ENCODE data around the gene KIF5A.
"Not testable (repeated sequence)": the region's sequence is repeated elsewhere in the genome, so short reads cannot be mapped to it uniquely, and the experiment has no call there.

Gene KIF5A

GRCh38 chr12:57577981-57578758 lies 28.3 kb downstream of the KIF5A start:
- no peaks in the 10 kb centered on the region for H3K27me3 Mint-ChIP-seq
- H3K4me1 Mint-ChIP-seq = peaks cover 3% of the 10 kb centered on the region
- no peaks in the 10 kb centered on the region for H3K9me3 Mint-ChIP-seq
- ATAC-seq (no peak), DNase-seq (no peak)
- H3K27ac Mint-ChIP-seq = no peak overlapping the region
- no peak overlapping the region for H3K4me3 Mint-ChIP-seq

GRCh38 chr12:57579011-57579410 lies 29.2 kb downstream of the KIF5A start:
- no peak for ATAC-seq
- Mint-ChIP-seq H3K4me1 (peaks cover 6% of the 10 kb centered on the region), H3K4me3 (no peak overlapping the region), H3K27ac (peak overlapping the region in 1 of 2 donors; percentile 43), H3K9me3 (no peaks in the 10 kb centered on the region), H3K27me3 (no peaks in the 10 kb centered on the region)
- no peak for DNase-seq

GRCh38 chr12:57579677-57580465 lies 30.0 kb downstream of the KIF5A start:
- Mint-ChIP-seq H3K4me3 (no peak overlapping the region), H3K4me1 (peaks cover 6% of the 10 kb centered on the region)

GRCh38 chr12:57580466-57580795 lies 30.6 kb downstream of the KIF5A start:
- H3K4me1 Mint-ChIP-seq = peaks cover 6% of the 10 kb centered on the region
- no peaks in the 10 kb centered on the region for H3K27me3 Mint-ChIP-seq
- no peak overlapping the region for H3K27ac Mint-ChIP-seq
- DNase-seq (no peak), ATAC-seq (no peak)
- H3K9me3 Mint-ChIP-seq = no peaks in the 10 kb centered on the region
- no peak overlapping the region for H3K4me3 Mint-ChIP-seq

More at GRCh38 chr12:57579677-57580465, 30.0 kb downstream of the KIF5A start:
- DNase-seq (no peak), ATAC-seq (no peak)
- no peak overlapping the region for H3K27ac Mint-ChIP-seq
- no peaks in the 10 kb centered on the region for H3K27me3 Mint-ChIP-seq
- no peaks in the 10 kb centered on the region for H3K9me3 Mint-ChIP-seq

GRCh38 chr12:57581802-57582201 lies 32.0 kb downstream of the KIF5A start:
- Mint-ChIP-seq H3K4me1 (peaks cover 6% of the 10 kb centered on the region), H3K4me3 (no peak overlapping the region), H3K27me3 (no peaks in the 10 kb centered on the region), H3K27ac (no peak overlapping the region), H3K9me3 (no peaks in the 10 kb centered on the region)
- ATAC-seq (no peak), DNase-seq (no peak)

GRCh38 chr12:57582440-57582839 lies 32.6 kb downstream of the KIF5A start:
- DNase-seq (no peak), ATAC-seq (no peak)
- H3K4me3 Mint-ChIP-seq = no peak overlapping the region
- peak overlapping the region in 1 of 2 donors; percentile 9 for H3K27ac Mint-ChIP-seq
- peaks cover 6% of the 10 kb centered on the region for H3K4me1 Mint-ChIP-seq
- H3K27me3 Mint-ChIP-seq = no peaks in the 10 kb centered on the region
- H3K9me3 Mint-ChIP-seq = no peaks in the 10 kb centered on the region

- Mint-ChIP-seq H3K27ac (no peak overlapping the region), H3K4me1 (peaks cover 6% of the 10 kb centered on the region), H3K4me3 (no peak overlapping the region), H3K27me3 (no peaks in the 10 kb centered on the region), H3K9me3 (no peaks in the 10 kb centered on the region)
- DNase-seq (peak; percentile 72 to 81), ATAC-seq (peak; percentile 99)
Observed at GRCh38 chr12:57583008-57583831, 33.4 kb downstream of the KIF5A start.

- no peak overlapping the region for H3K4me3 Mint-ChIP-seq
- ATAC-seq = no peak
- H3K4me1 Mint-ChIP-seq = peaks cover 6% of the 10 kb centered on the region
- no peak overlapping the region for H3K27ac Mint-ChIP-seq
- H3K27me3 Mint-ChIP-seq = no peaks in the 10 kb centered on the region
- no peak for DNase-seq
- no peaks in the 10 kb centered on the region for H3K9me3 Mint-ChIP-seq
Observed at GRCh38 chr12:57584050-57584449, 34.2 kb downstream of the KIF5A start.

- Mint-ChIP-seq H3K4me3 (no peak overlapping the region), H3K27me3 (no peaks in the 10 kb centered on the region), H3K9me3 (no peaks in the 10 kb centered on the region), H3K4me1 (peaks cover 6% of the 10 kb centered on the region), H3K27ac (no peak overlapping the region)
- no peak for ATAC-seq
- DNase-seq = no peak
Observed at GRCh38 chr12:57584690-57585089, 34.8 kb downstream of the KIF5A start.

- ATAC-seq (no peak), DNase-seq (no peak)
- H3K27ac Mint-ChIP-seq = no peak overlapping the region
- peaks cover 7% of the 10 kb centered on the region for H3K4me1 Mint-ChIP-seq
- H3K27me3 Mint-ChIP-seq = no peaks in the 10 kb centered on the region
- no peaks in the 10 kb centered on the region for H3K9me3 Mint-ChIP-seq
- H3K4me3 Mint-ChIP-seq = no peak overlapping the region
Observed at GRCh38 chr12:57585156-57585555, 35.3 kb downstream of the KIF5A start.

GRCh38 chr12:57586128-57586527 lies 36.3 kb downstream of the KIF5A start:
- ATAC-seq (no peak), DNase-seq (no peak)
- H3K27me3 Mint-ChIP-seq = no peaks in the 10 kb centered on the region
- no peak overlapping the region for H3K27ac Mint-ChIP-seq
- no peaks in the 10 kb centered on the region for H3K9me3 Mint-ChIP-seq
- H3K4me1 Mint-ChIP-seq = peaks cover 13% of the 10 kb centered on the region
- no peak overlapping the region for H3K4me3 Mint-ChIP-seq

GRCh38 chr12:57586832-57587429 lies 37.1 kb downstream of the KIF5A start:
- peaks cover 20% of the 10 kb centered on the region for H3K4me1 Mint-ChIP-seq
- H3K9me3 Mint-ChIP-seq = no peaks in the 10 kb centered on the region

GRCh38 chr12:57588951-57589610 lies 39.2 kb downstream of the KIF5A start:
- not testable (repeated sequence) for H3K4me3 Mint-ChIP-seq, H3K9me3 Mint-ChIP-seq, ATAC-seq, H3K27me3 Mint-ChIP-seq, H3K27ac Mint-ChIP-seq, DNase-seq
- H3K4me1 Mint-ChIP-seq = peaks cover 24% of the 10 kb centered on the region

More at GRCh38 chr12:57586832-57587429, 37.1 kb downstream of the KIF5A start:
- Mint-ChIP-seq H3K27me3 (no peaks in the 10 kb centered on the region), H3K27ac (no peak overlapping the region), H3K4me3 (no peak overlapping the region)
- DNase-seq = no peak
- ATAC-seq = no peak

GRCh38 chr12:57590479-57590863 lies 40.6 kb downstream of the KIF5A start:
- Mint-ChIP-seq H3K9me3 (no peaks in the 10 kb centered on the region), H3K4me1 (peaks cover 24% of the 10 kb centered on the region), H3K4me3 (peak overlapping the region; percentile 86 to 88), H3K27ac (peak overlapping the region in 1 of 2 donors; percentile 85), H3K27me3 (no peaks in the 10 kb centered on the region)
- ATAC-seq (no peak), DNase-seq (no peak)

Measured in stimulated activated naive CD8-positive, alpha-beta T cell treated with anti-CD3 and anti-CD28 coated beads, Interleukin-15, amount 100 ng/mL, for 72 hours (primary cell).